Mesothelial cell of epicardium (in vitro differentiated cells): ENCODE data around the gene LIMS2. TPM values are rescaled to one million over a fixed set of nuclear protein-coding genes. Genes with fewer than 3 reads are reported as not detected.
A peak's percentile ranks its signal among the peaks of the same experiment; 100 is the strongest.

Experiments used
- DNase-seq, 2 experiments: peaks; one replicate each; pipeline ENCODE4 v3.0.0; 2021; ENCODE audit warnings: low spot score in 2 of 2; ENCODE audit not compliant: unreplicated experiment in 2 of 2
- H3K27ac Mint-ChIP-seq: 2 replicates; pipeline ENCODE4 v1.8.0; 2021; ENCODE audit warnings: mixed read lengths
- H3K27me3 Mint-ChIP-seq: 2 replicates; pipeline ENCODE4 v1.8.0; 2021; ENCODE audit warnings: low read depth, mixed read lengths
- H3K36me3 Mint-ChIP-seq: 2 replicates; pipeline ENCODE4 v1.8.0; 2021; ENCODE audit warnings: mixed read lengths
- H3K4me1 Mint-ChIP-seq: 2 replicates; pipeline ENCODE4 v1.8.0; 2021; ENCODE audit warnings: mixed read lengths
- H3K4me3 Mint-ChIP-seq: 2 replicates; pipeline ENCODE4 v1.8.0; 2021; ENCODE audit warnings: mild to moderate bottlenecking, moderate library complexity, mixed read lengths
- H3K9me3 Mint-ChIP-seq: 2 replicates; pipeline ENCODE4 v1.8.0; 2021; ENCODE audit warnings: mixed read lengths
- total RNA-seq: library from RNA; stranded (reverse); gene quantifications from 3 replicates; pipeline ENCODE4 v1.2.1, GENCODE V29; 2021
- TF ChIP-seq, protein P1 (sequence below): fragments of 200-600 bp; sonication (generic); IDR thresholded peaks from one replicate; pipeline ENCODE4 v1.5.0; 2021; ENCODE audit warnings: antibody characterized with exemption; ENCODE audit not compliant: unreplicated experiment

The LIMS2 gene
- total RNA-seq, 1 donor from 2014 or later = 11.9 TPM

DNA sequence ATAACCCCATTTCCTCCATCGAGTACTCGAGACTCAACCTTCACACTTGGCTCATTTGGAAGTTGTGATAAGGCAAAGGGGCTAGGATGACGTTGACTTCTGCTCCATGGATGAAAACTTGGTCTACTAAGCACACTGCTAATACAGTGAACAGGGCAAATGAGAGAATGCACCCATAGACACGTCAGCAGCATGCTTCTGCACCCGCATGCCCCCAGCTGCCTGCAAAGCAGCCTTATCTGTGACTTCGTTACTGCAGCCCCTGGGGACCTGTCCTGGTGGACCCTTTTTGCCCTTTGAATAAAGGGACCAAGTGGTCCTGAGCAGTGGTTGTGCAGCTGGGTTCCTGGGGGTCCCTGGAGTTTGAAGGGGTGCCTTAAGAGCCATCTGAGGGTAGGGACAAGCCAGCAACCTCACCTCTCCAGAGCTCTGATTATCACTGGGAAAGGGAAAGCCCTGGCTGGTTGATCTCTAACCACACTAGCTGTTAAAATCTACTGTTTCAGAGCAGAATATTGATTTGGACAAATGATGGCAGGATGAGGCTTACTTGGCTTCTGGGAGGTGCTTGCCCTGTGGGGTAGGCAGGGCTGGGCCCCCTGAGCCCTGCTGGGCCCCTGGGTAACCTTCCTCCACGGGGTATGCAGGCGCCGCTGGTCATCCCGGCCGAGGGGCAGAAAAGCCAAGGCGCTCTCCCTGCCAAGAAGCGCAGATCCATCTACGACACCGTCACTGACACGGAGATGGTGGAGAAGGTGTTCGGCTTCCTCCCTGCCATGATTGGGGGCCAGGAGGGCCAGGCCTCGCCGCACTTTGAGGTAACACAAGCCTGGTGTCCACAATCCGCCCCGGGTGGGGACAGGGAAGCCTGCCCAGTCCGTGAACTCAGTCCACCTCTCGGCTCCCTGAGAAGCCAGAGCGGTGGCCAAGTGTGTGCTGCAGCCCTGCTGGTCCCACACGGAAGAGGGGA, 67.0 kb downstream of the LIMS2 start:
- DNase-seq = no peak
- Mint-ChIP-seq H3K36me3 (peaks cover under 1% of the 10 kb centered on the region), H3K4me3 (no peak overlapping the region), H3K4me1 (no peaks in the 10 kb centered on the region), H3K9me3 (peaks cover 13% of the 10 kb centered on the region), H3K27ac (no peak overlapping the region), H3K27me3 (no peaks in the 10 kb centered on the region)
- TF ChIP-seq, protein P1, sequence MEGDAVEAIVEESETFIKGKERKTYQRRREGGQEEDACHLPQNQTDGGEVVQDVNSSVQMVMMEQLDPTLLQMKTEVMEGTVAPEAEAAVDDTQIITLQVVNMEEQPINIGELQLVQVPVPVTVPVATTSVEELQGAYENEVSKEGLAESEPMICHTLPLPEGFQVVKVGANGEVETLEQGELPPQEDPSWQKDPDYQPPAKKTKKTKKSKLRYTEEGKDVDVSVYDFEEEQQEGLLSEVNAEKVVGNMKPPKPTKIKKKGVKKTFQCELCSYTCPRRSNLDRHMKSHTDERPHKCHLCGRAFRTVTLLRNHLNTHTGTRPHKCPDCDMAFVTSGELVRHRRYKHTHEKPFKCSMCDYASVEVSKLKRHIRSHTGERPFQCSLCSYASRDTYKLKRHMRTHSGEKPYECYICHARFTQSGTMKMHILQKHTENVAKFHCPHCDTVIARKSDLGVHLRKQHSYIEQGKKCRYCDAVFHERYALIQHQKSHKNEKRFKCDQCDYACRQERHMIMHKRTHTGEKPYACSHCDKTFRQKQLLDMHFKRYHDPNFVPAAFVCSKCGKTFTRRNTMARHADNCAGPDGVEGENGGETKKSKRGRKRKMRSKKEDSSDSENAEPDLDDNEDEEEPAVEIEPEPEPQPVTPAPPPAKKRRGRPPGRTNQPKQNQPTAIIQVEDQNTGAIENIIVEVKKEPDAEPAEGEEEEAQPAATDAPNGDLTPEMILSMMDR = no peak

DNA sequence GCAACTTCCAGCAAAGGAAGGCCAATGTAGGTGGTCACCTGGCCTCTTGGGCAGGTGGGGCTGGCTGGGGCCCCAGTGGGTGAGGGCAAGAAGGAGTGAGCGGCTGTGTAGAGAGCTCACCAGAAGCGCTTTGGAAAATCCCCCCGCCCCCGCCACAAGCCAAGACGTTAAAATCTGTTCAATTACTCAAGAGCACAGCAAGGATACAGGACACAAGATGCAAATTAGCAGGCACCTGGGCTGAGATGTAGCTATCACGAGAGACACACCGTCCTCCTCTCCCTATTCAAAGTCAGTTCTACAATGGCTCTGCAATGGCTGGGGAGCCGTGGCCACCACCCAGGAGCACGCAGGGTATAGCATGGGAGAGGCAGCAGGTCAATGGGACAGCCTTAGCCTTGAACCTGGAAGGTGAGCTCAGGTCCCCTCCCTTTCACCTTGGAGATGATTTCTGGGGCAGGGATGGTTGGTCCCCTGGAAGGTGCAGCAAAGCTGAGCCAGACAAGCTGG, 67.9 kb downstream of the LIMS2 start:
- H3K9me3 Mint-ChIP-seq = peaks cover 13% of the 10 kb centered on the region
- TF ChIP-seq, protein P1 = no peak
- peaks cover 5% of the 10 kb centered on the region for H3K36me3 Mint-ChIP-seq
- H3K4me1 Mint-ChIP-seq = no peaks in the 10 kb centered on the region
- DNase-seq = no peak
- no peak overlapping the region for H3K4me3 Mint-ChIP-seq
- H3K27ac Mint-ChIP-seq = no peak overlapping the region
- no peaks in the 10 kb centered on the region for H3K27me3 Mint-ChIP-seq

DNA sequence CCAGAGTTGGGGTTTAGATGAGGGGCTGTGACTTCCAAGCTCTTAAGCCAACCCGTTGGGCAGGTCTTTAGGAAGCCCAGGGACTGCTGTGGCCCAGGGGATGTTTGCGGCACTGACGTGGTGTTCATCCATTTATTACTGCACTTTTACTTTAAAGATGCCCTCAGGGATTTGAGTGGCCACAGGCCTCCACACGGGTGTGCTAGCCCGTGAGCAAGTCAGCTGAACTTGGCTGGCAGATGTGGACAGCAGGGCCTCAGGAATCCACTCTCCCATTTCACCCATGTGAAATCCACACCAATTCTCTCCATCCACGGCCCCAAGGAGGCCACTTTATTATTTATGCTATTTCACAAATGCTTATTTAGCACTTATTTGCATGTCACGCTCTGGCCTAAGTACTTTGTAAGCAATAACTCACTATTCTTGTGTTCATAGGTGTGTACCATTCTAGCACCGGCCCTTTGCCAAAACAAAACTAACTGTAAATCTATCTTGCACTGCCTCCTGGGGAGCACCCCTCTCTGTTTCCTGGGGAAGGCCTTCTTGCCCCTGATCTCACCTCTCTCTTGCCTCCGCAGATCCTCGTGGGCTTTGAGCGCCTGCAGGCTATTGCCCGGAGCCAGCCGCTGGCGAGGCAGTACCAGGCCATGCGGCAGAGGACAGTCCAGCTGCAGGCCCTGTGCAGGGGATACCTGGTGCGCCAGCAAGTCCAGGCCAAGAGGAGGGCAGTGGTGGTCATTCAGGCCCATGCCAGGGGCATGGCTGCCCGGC, 68.5 kb downstream of the LIMS2 start:
- no peak overlapping the region for H3K4me3 Mint-ChIP-seq
- peaks cover 17% of the 10 kb centered on the region for H3K9me3 Mint-ChIP-seq
- H3K36me3 Mint-ChIP-seq = peaks cover 5% of the 10 kb centered on the region
- no peak overlapping the region for H3K27ac Mint-ChIP-seq
- TF ChIP-seq, protein P1 = no peak
- DNase-seq = no peak
- no peaks in the 10 kb centered on the region for H3K27me3 Mint-ChIP-seq
- H3K4me1 Mint-ChIP-seq = no peaks in the 10 kb centered on the region

DNA sequence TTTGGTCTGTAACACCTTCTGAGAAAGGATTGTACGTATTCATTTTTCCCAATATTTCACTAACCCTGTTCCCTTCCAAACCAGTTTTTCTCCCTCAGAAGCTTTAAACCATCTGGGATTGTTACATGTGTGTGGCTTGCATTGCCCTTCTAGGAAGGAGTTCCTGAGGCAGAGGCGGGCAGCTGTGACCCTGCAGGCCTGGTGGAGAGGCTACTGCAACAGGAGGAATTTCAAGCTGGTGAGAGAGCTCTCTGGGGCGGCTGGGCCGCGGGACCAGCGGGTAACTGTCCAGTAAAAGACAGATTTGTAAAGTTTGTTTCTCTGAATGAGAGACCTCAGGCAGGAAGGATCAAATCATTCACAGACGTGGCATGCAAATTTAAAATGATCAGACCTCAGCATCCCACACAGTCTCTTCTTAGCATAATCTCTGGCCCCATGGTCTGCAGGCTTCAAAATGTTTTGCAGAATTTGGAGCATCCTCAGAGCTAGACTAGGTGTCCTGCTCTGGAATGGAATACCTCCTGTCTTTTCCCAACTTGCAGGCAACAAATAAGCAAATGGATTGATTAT, 69.6 kb downstream of the LIMS2 start:
- H3K9me3 Mint-ChIP-seq = peaks cover 14% of the 10 kb centered on the region
- H3K36me3 Mint-ChIP-seq = peaks cover 5% of the 10 kb centered on the region
- TF ChIP-seq, protein P1 = no peak
- H3K4me1 Mint-ChIP-seq = no peaks in the 10 kb centered on the region
- no peak overlapping the region for H3K4me3 Mint-ChIP-seq
- no peak overlapping the region for H3K27ac Mint-ChIP-seq
- no peaks in the 10 kb centered on the region for H3K27me3 Mint-ChIP-seq
- peak in 1 of 2 experiments; percentile 13 for DNase-seq

DNA sequence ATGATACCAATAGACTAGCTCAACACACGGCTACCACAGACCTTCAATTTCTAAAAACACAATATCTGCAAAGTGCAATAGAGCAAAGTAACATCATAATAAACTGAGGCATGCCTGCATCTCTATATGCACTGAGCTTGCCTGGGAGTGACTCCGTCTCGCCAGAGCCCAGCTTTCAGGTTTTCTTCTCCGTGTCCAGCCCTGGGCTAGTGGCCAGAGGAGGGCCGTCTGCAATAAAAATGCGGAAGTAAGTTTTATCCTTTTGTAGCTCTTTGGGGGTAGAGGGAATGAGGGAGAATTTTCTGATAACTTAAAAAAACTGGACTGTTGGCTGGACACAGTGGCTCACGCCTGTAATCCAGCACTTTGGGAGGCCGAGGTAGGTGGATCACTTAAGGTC, 70.3 kb downstream of the LIMS2 start:
- peaks cover 14% of the 10 kb centered on the region for H3K9me3 Mint-ChIP-seq
- DNase-seq = no peak
- H3K27me3 Mint-ChIP-seq = no peaks in the 10 kb centered on the region
- TF ChIP-seq, protein P1 = no peak
- H3K4me3 Mint-ChIP-seq = no peak overlapping the region
- H3K36me3 Mint-ChIP-seq = peaks cover 5% of the 10 kb centered on the region
- no peaks in the 10 kb centered on the region for H3K4me1 Mint-ChIP-seq
- H3K27ac Mint-ChIP-seq = no peak overlapping the region
